ENCODE results near the gene NR5A2.

GRCh38 chr1:200162877-200163276 is 135.4 kb downstream of the NR5A2 start:
- TF ChIP-seq, protein P1, sequence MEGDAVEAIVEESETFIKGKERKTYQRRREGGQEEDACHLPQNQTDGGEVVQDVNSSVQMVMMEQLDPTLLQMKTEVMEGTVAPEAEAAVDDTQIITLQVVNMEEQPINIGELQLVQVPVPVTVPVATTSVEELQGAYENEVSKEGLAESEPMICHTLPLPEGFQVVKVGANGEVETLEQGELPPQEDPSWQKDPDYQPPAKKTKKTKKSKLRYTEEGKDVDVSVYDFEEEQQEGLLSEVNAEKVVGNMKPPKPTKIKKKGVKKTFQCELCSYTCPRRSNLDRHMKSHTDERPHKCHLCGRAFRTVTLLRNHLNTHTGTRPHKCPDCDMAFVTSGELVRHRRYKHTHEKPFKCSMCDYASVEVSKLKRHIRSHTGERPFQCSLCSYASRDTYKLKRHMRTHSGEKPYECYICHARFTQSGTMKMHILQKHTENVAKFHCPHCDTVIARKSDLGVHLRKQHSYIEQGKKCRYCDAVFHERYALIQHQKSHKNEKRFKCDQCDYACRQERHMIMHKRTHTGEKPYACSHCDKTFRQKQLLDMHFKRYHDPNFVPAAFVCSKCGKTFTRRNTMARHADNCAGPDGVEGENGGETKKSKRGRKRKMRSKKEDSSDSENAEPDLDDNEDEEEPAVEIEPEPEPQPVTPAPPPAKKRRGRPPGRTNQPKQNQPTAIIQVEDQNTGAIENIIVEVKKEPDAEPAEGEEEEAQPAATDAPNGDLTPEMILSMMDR (IDR thresholded peaks at IDR 0.05): no peak
- no peak for TF ChIP-seq POLR2A (IDR thresholded peaks at IDR 0.05)
